ENCODE results near the gene ATG7.

Gene ATG7

GRCh38 chr3:11539218-11539617 is 267.0 kb downstream of the ATG7 start:
- H3K27me3 ChIP-seq (ENCODE audit: insufficient read depth, low read depth, severe bottlenecking) = no peaks in the 10 kb centered on the region
- peak overlapping the region; percentile 58 for H3K27ac ChIP-seq
- no peaks in the 10 kb centered on the region for H3K9me3 ChIP-seq (ENCODE audit: severe bottlenecking)
- H3K4me3 ChIP-seq (ENCODE audit: low read depth, low read length) = peak overlapping the region; percentile 13
- no peak for TF ChIP-seq CTCF (IDR thresholded peaks at IDR 0.05; ENCODE audit: low read depth, low read length)
- peak; percentile 63 for DNase-seq
- H3K36me3 ChIP-seq = no peaks in the 10 kb centered on the region

- peak overlapping the region; percentile 13 for H3K4me3 ChIP-seq (ENCODE audit: low read depth, low read length)
- H3K9me3 ChIP-seq (ENCODE audit: severe bottlenecking) = no peaks in the 10 kb centered on the region
- H3K36me3 ChIP-seq = no peaks in the 10 kb centered on the region
- TF ChIP-seq CTCF (IDR thresholded peaks at IDR 0.05; ENCODE audit: low read depth, low read length) = peak; percentile 89
- peak; percentile 82 for DNase-seq
- H3K27me3 ChIP-seq (ENCODE audit: insufficient read depth, low read depth, severe bottlenecking) = no peaks in the 10 kb centered on the region
- H3K27ac ChIP-seq = peak overlapping the region; percentile 58
Observed at GRCh38 chr3:11539677-11540076, 267.5 kb downstream of the ATG7 start.

GRCh38 chr3:11541321-11542303 is 269.4 kb downstream of the ATG7 start:
- no peaks in the 10 kb centered on the region for H3K9me3 ChIP-seq (ENCODE audit: severe bottlenecking)
- no peak overlapping the region for H3K27ac ChIP-seq
- H3K4me3 ChIP-seq (ENCODE audit: low read depth, low read length) = no peak overlapping the region
- DNase-seq = no peak
- no peak for TF ChIP-seq CTCF (IDR thresholded peaks at IDR 0.05; ENCODE audit: low read depth, low read length)
- no peaks in the 10 kb centered on the region for H3K27me3 ChIP-seq (ENCODE audit: insufficient read depth, low read depth, severe bottlenecking)
- no peaks in the 10 kb centered on the region for H3K36me3 ChIP-seq

- H3K36me3 ChIP-seq = no peaks in the 10 kb centered on the region
- H3K9me3 ChIP-seq (ENCODE audit: severe bottlenecking) = no peaks in the 10 kb centered on the region
- no peak overlapping the region for H3K27ac ChIP-seq
- no peak for DNase-seq
- H3K27me3 ChIP-seq (ENCODE audit: insufficient read depth, low read depth, severe bottlenecking) = no peaks in the 10 kb centered on the region
- no peak overlapping the region for H3K4me3 ChIP-seq (ENCODE audit: low read depth, low read length)
- no peak for TF ChIP-seq CTCF (IDR thresholded peaks at IDR 0.05; ENCODE audit: low read depth, low read length)
Observed at GRCh38 chr3:11542551-11542950, 270.4 kb downstream of the ATG7 start.

- H3K27ac ChIP-seq = no peak overlapping the region; the same call in 1 of the 2 replicates
- TF ChIP-seq CTCF (IDR thresholded peaks at IDR 0.05; ENCODE audit: low read depth, low read length) = no peak
- H3K27me3 ChIP-seq (ENCODE audit: insufficient read depth, low read depth, severe bottlenecking) = no peaks in the 10 kb centered on the region
- no peaks in the 10 kb centered on the region for H3K36me3 ChIP-seq
- H3K9me3 ChIP-seq (ENCODE audit: severe bottlenecking) = no peaks in the 10 kb centered on the region
- no peak overlapping the region for H3K4me3 ChIP-seq (ENCODE audit: low read depth, low read length)
- DNase-seq = no peak
Observed at GRCh38 chr3:11543141-11543947, 271.1 kb downstream of the ATG7 start.
